Endothelial cell (in vitro differentiated cells): ENCODE results near the gene CERK. TPM values are rescaled to one million over a fixed set of nuclear protein-coding genes. Genes with fewer than 3 reads are reported as not detected.

ENCODE experiments used
- DNase-seq: peaks from one replicate; pipeline ENCODE4 v3.0.0; 2021; ENCODE audit warnings: low spot score
- H3K27ac Mint-ChIP-seq: one replicate; pipeline ENCODE4 v1.8.0; 2021; ENCODE audit warnings: mixed read lengths, inconsistent platforms; ENCODE audit not compliant: unreplicated experiment
- H3K27me3 Mint-ChIP-seq: one replicate; pipeline ENCODE4 v1.8.0; 2021; ENCODE audit warnings: mild to moderate bottlenecking, moderate library complexity, mixed read lengths, inconsistent platforms; ENCODE audit not compliant: unreplicated experiment
- H3K36me3 Mint-ChIP-seq: one replicate; pipeline ENCODE4 v1.8.0; 2021; ENCODE audit warnings: mild to moderate bottlenecking, low read depth, mixed read lengths, inconsistent platforms; ENCODE audit not compliant: unreplicated experiment
- H3K4me1 Mint-ChIP-seq: one replicate; pipeline ENCODE4 v1.8.0; 2021; ENCODE audit warnings: mild to moderate bottlenecking, mixed read lengths, inconsistent platforms; ENCODE audit not compliant: unreplicated experiment
- H3K4me3 Mint-ChIP-seq: one replicate; pipeline ENCODE4 v1.8.0; 2021; ENCODE audit warnings: mild to moderate bottlenecking, mixed read lengths, inconsistent platforms; ENCODE audit not compliant: unreplicated experiment
- H3K9me3 Mint-ChIP-seq: one replicate; pipeline ENCODE4 v1.8.0; 2021; ENCODE audit warnings: mixed read lengths, inconsistent platforms; ENCODE audit not compliant: unreplicated experiment
- CTCF ChIP-seq: fragments of 200-600 bp; sonication (generic); IDR thresholded peaks from one replicate; pipeline ENCODE4 v1.5.0; 2021; ENCODE audit warnings: antibody characterized with exemption; ENCODE audit not compliant: unreplicated experiment
- total RNA-seq: library from RNA; stranded (reverse); fragmentation: NEBNext Ultra II Directional; extraction: Animal tissue kit (Norgen Biotek cat#: 25700); gene quantifications from one replicate; pipeline ENCODE4 v1.2.1, GENCODE V29; 2021; ENCODE audit not compliant: unreplicated experiment

CERK gene
- total RNA-seq, 1 donor from 2014 or later = 57.7 TPM

GRCh38 chr22:46753761-46754109, 15.7 kb upstream of the CERK start:
- no peak for DNase-seq
- Mint-ChIP-seq H3K27ac (no peak overlapping the region), H3K27me3 (peaks cover 16% of the 10 kb centered on the region)

GRCh38 chr22:46753360-46753759, 15.3 kb upstream of the CERK start:
- Mint-ChIP-seq H3K4me1 (peaks cover 22% of the 10 kb centered on the region), H3K36me3 (peaks cover 23% of the 10 kb centered on the region), H3K4me3 (no peak overlapping the region), H3K9me3 (peaks cover 4% of the 10 kb centered on the region), H3K27ac (no peak overlapping the region), H3K27me3 (peaks cover 12% of the 10 kb centered on the region)
- TF ChIP-seq CTCF = no peak
- no peak for DNase-seq

More at GRCh38 chr22:46753761-46754109, 15.7 kb upstream of the CERK start:
- TF ChIP-seq CTCF = no peak
- Mint-ChIP-seq H3K9me3 (peaks cover 4% of the 10 kb centered on the region), H3K4me1 (peaks cover 22% of the 10 kb centered on the region), H3K4me3 (no peak overlapping the region), H3K36me3 (peaks cover 23% of the 10 kb centered on the region)

- H3K27me3 Mint-ChIP-seq = peaks cover 12% of the 10 kb centered on the region
- no peak overlapping the region for H3K27ac Mint-ChIP-seq
- no peak for TF ChIP-seq CTCF
- H3K4me3 Mint-ChIP-seq = no peak overlapping the region
- peaks cover 4% of the 10 kb centered on the region for H3K9me3 Mint-ChIP-seq
- peaks cover 23% of the 10 kb centered on the region for H3K36me3 Mint-ChIP-seq
- H3K4me1 Mint-ChIP-seq = peaks cover 22% of the 10 kb centered on the region
- no peak for DNase-seq
Observed at GRCh38 chr22:46752988-46753310, 14.9 kb upstream of the CERK start.

- peaks cover 22% of the 10 kb centered on the region for H3K4me1 Mint-ChIP-seq
- no peak overlapping the region for H3K27ac Mint-ChIP-seq
- no peak for DNase-seq
- no peak for TF ChIP-seq CTCF
- H3K36me3 Mint-ChIP-seq = peaks cover 21% of the 10 kb centered on the region
- H3K27me3 Mint-ChIP-seq = peaks cover 12% of the 10 kb centered on the region
- peaks cover 4% of the 10 kb centered on the region for H3K9me3 Mint-ChIP-seq
- no peak overlapping the region for H3K4me3 Mint-ChIP-seq
Observed at GRCh38 chr22:46752286-46752987, 14.4 kb upstream of the CERK start.

- Mint-ChIP-seq H3K4me1 (peaks cover 22% of the 10 kb centered on the region), H3K27me3 (peaks cover 16% of the 10 kb centered on the region), H3K9me3 (peaks cover 4% of the 10 kb centered on the region), H3K4me3 (no peak overlapping the region), H3K27ac (no peak overlapping the region), H3K36me3 (peaks cover 9% of the 10 kb centered on the region)
- TF ChIP-seq CTCF = no peak
- DNase-seq = no peak
Observed at GRCh38 chr22:46750863-46751443, 12.9 kb upstream of the CERK start.
